Progenitor cell of endocrine pancreas (in vitro differentiated cells): Measurements from ENCODE around the gene CEP290. TPM values are rescaled to one million over a fixed set of nuclear protein-coding genes. Genes with fewer than 3 reads are reported as not detected.

Experiments
- DNase-seq: peaks from one replicate; pipeline ENCODE4 v3.0.0; 2021; ENCODE audit warnings: low spot score; ENCODE audit not compliant: unreplicated experiment
- H3K27ac Mint-ChIP-seq: 2 replicates; pipeline ENCODE4 v1.8.0; 2021; ENCODE audit warnings: mild to moderate bottlenecking, moderate library complexity, mixed read lengths
- H3K27me3 Mint-ChIP-seq: 2 replicates; pipeline ENCODE4 v1.8.0; 2021; ENCODE audit warnings: mixed read lengths
- H3K36me3 Mint-ChIP-seq: 2 replicates; pipeline ENCODE4 v1.8.0; 2022; ENCODE audit warnings: mixed read lengths; ENCODE audit not compliant: insufficient read depth
- H3K4me1 Mint-ChIP-seq: 2 replicates; pipeline ENCODE4 v1.8.0; 2021; ENCODE audit warnings: low read depth, mixed read lengths
- H3K4me3 Mint-ChIP-seq: 2 replicates; pipeline ENCODE4 v1.8.0; 2021; ENCODE audit warnings: low read depth, mild to moderate bottlenecking, moderate library complexity, mixed read lengths
- H3K9me3 Mint-ChIP-seq: 2 replicates; pipeline ENCODE4 v1.8.0; 2021; ENCODE audit warnings: low read depth, mixed read lengths
- CTCF ChIP-seq: fragments of 200-600 bp; sonication (generic); IDR thresholded peaks from one replicate; pipeline ENCODE4 v1.5.0; 2021; ENCODE audit warnings: antibody characterized with exemption, mild to moderate bottlenecking; ENCODE audit not compliant: unreplicated experiment
- total RNA-seq: library from RNA; stranded (reverse); gene quantifications from 2 replicates; pipeline ENCODE4 v1.2.1, GENCODE V29; 2021

Gene CEP290
- total RNA-seq, 1 donor from 2014 or later = 29.7 TPM

- no peak for TF ChIP-seq CTCF
- Mint-ChIP-seq H3K4me1 (no peaks in the 10 kb centered on the region), H3K4me3 (no peak overlapping the region), H3K27ac (no peak overlapping the region), H3K27me3 (no peaks in the 10 kb centered on the region), H3K9me3 (peaks cover 29% of the 10 kb centered on the region), H3K36me3 (peaks cover 1% of the 10 kb centered on the region)
- DNase-seq = no peak
Observed at GRCh38 chr12:88015825-88016224, 126.1 kb downstream of the CEP290 start.

- Mint-ChIP-seq H3K4me1 (no peaks in the 10 kb centered on the region), H3K27ac (no peak overlapping the region), H3K36me3 (no peaks in the 10 kb centered on the region), H3K27me3 (no peaks in the 10 kb centered on the region), H3K4me3 (no peak overlapping the region), H3K9me3 (peaks cover 3% of the 10 kb centered on the region)
- DNase-seq = no peak
- TF ChIP-seq CTCF = no peak
Observed at GRCh38 chr12:88011755-88012154, 130.1 kb downstream of the CEP290 start.

GRCh38 chr12:88006351-88006750 is 135.5 kb downstream of the CEP290 start:
- Mint-ChIP-seq H3K27ac (no peak overlapping the region), H3K27me3 (no peaks in the 10 kb centered on the region), H3K9me3 (peaks cover 11% of the 10 kb centered on the region), H3K4me3 (no peak overlapping the region), H3K4me1 (no peaks in the 10 kb centered on the region), H3K36me3 (no peaks in the 10 kb centered on the region)
- DNase-seq = no peak
- no peak for TF ChIP-seq CTCF

- Mint-ChIP-seq H3K27me3 (no peaks in the 10 kb centered on the region), H3K4me3 (no peak overlapping the region), H3K4me1 (no peaks in the 10 kb centered on the region), H3K36me3 (no peaks in the 10 kb centered on the region), H3K9me3 (peaks cover 10% of the 10 kb centered on the region), H3K27ac (no peak overlapping the region)
- DNase-seq = no peak
- no peak for TF ChIP-seq CTCF
Observed at GRCh38 chr12:88001327-88001726, 140.6 kb downstream of the CEP290 start.

Other genes with a start within 250 kb of the CEP290 start
- 0.10 and 0.16 TPM in 2 replicates for gene C12orf50, start 112.7 kb downstream of the CEP290 start, total RNA-seq
- gene TMTC3, start 219 bp upstream of the CEP290 start, total RNA-seq = 35.2 TPM in 2 replicates